ENCODE measurements around the gene ISL2.
A peak's percentile ranks its signal among the peaks of the same experiment; 100 is the strongest.

DNA sequence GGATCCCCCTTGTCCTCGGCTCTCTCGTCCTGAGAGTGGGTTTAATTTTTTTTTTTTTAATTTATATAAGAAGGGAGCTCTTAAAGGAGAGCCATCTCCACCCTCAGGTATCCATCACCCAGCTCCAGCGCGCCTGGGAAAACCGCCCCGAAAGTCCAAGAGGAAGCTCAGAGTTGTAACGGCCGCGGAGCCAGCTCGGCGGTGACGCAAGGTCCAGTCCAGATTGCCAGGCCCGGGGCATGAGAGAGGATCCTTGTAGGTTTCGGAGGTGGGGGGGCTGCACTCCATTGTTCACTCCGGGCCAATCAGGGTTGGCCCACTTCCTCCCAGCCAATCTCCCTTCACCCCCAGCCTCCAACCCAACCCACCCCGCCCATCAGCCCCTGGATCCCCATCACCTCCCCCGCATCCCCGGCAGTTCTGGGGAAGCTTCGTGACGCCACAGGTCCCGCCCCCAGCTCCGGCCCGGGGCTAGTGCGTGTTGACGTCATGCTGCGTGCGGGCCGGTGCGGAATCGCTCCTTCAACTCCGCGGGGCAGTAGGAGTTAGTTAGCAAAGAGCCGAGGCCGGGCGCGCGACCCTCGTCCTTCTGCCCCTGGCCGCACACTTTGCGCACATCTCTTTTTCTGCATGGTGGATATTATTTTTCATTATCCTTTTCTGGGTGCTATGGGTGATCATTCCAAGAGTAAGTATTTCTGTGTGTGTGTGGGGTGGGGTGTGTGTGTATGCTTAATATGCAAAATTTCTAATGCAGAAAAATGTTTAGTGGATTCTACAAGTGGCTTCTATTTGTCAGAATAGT is at the start of gene ISL2:
- TF ChIP-seq FOXP2 (optimal IDR thresholded peaks at IDR 0.05; ENCODE audit: control extremely low read depth, extremely low read length, insufficient read depth) (no peak), POLR2AphosphoS5 (IDR thresholded peaks at IDR 0.05; ENCODE audit: borderline replicate concordance, low read depth, low read length) (peak; percentile 79)
